ENCODE measurements around the gene GYG1. TPM values are rescaled to one million over a fixed set of nuclear protein-coding genes. Genes with fewer than 3 reads are reported as not detected.

Gene GYG1
- total RNA-seq, 2 experiments from 2014 or later: 44.5 to 46.5 TPM

- POLR2A ChIA-PET: interaction anchor here (1.0 to 2.5 kb wide), 7 partner anchors 10 to 120 kb away, joined by 3 to 38 read pairs (median 6); partner anchors contain the start of genes GYG1, HLTF and HPS3
- no peaks in the 10 kb centered on the region for H3K9me3 Mint-ChIP-seq
- peaks cover 68% of the 10 kb centered on the region for H3K36me3 Mint-ChIP-seq (ENCODE audit: low read depth)
- peaks cover 45% of the 10 kb centered on the region for H3K4me1 Mint-ChIP-seq
- H3K27ac Mint-ChIP-seq: peak overlapping the region; percentile 88
- H3K4me3 Mint-ChIP-seq: no peak overlapping the region
- DNase-seq: peak; percentile 76
- CTCF ChIA-PET: interaction anchor here (1.7 kb wide), 1 partner anchor 18 kb away, joined by 8 read pairs; the partner anchor contains the start of gene GYG1
- H3K27me3 Mint-ChIP-seq: no peaks in the 10 kb centered on the region
Measured at GRCh38 chr3:149009732-149010131, 18.4 kb downstream of the GYG1 start.

GRCh38 chr3:149010504-149010951, 19.2 kb downstream of the GYG1 start:
- Mint-ChIP-seq H3K36me3 (ENCODE audit: low read depth) (peaks cover 75% of the 10 kb centered on the region), H3K4me1 (peaks cover 49% of the 10 kb centered on the region), H3K4me3 (no peak overlapping the region), H3K9me3 (no peaks in the 10 kb centered on the region), H3K27me3 (no peaks in the 10 kb centered on the region), H3K27ac (peak overlapping the region; percentile 88)
- no peak for DNase-seq
- CTCF ChIA-PET: no interaction called here
- POLR2A ChIA-PET: interaction anchor here (1.4 to 2.5 kb wide), 3 partner anchors 11 to 76 kb away, joined by 5 to 38 read pairs (median 20); partner anchors contain the start of gene GYG1

- H3K4me1 Mint-ChIP-seq: peaks cover 52% of the 10 kb centered on the region
- no peak for DNase-seq
- H3K9me3 Mint-ChIP-seq: no peaks in the 10 kb centered on the region
- H3K27ac Mint-ChIP-seq: peak overlapping the region; percentile 88
- H3K4me3 Mint-ChIP-seq: no peak overlapping the region
- no peaks in the 10 kb centered on the region for H3K27me3 Mint-ChIP-seq
- H3K36me3 Mint-ChIP-seq (ENCODE audit: low read depth): peaks cover 75% of the 10 kb centered on the region
- ChIA-PET CTCF (no interaction called here), POLR2A (interaction anchor here (2.5 kb wide), 1 partner anchor 19 kb away, joined by 38 read pairs; the partner anchor contains the start of gene GYG1)
Measured at GRCh38 chr3:149010966-149011365, 19.6 kb downstream of the GYG1 start.

- H3K36me3 Mint-ChIP-seq (ENCODE audit: low read depth): peaks cover 76% of the 10 kb centered on the region
- H3K4me1 Mint-ChIP-seq: peaks cover 56% of the 10 kb centered on the region
- ChIA-PET POLR2A (no interaction called here), CTCF (no interaction called here)
- DNase-seq: no peak
- H3K27me3 Mint-ChIP-seq: no peaks in the 10 kb centered on the region
- no peak overlapping the region for H3K27ac Mint-ChIP-seq
- H3K9me3 Mint-ChIP-seq: no peaks in the 10 kb centered on the region
- H3K4me3 Mint-ChIP-seq: no peak overlapping the region
Measured at GRCh38 chr3:149011676-149012075, 20.3 kb downstream of the GYG1 start.

GRCh38 chr3:149013726-149014125, 22.4 kb downstream of the GYG1 start:
- Mint-ChIP-seq H3K27ac (no peak overlapping the region), H3K9me3 (no peaks in the 10 kb centered on the region), H3K27me3 (no peaks in the 10 kb centered on the region), H3K4me1 (peaks cover 53% of the 10 kb centered on the region), H3K4me3 (no peak overlapping the region), H3K36me3 (ENCODE audit: low read depth) (peaks cover 62% of the 10 kb centered on the region)
- CTCF ChIA-PET: no interaction called here
- DNase-seq: no peak
- POLR2A ChIA-PET: no interaction called here

- Mint-ChIP-seq H3K9me3 (no peaks in the 10 kb centered on the region), H3K27me3 (no peaks in the 10 kb centered on the region), H3K27ac (no peak overlapping the region), H3K4me1 (peaks cover 39% of the 10 kb centered on the region), H3K36me3 (ENCODE audit: low read depth) (peaks cover 57% of the 10 kb centered on the region), H3K4me3 (no peak overlapping the region)
- DNase-seq: no peak
- ChIA-PET POLR2A (interaction anchor here (2.3 kb wide), 1 partner anchor 24 kb away, joined by 9 read pairs; the partner anchor contains the start of gene GYG1), CTCF (no interaction called here)
Measured at GRCh38 chr3:149015393-149015792, 24.1 kb downstream of the GYG1 start.

- Mint-ChIP-seq H3K36me3 (ENCODE audit: low read depth) (peaks cover 55% of the 10 kb centered on the region), H3K9me3 (no peaks in the 10 kb centered on the region), H3K4me3 (no peak overlapping the region), H3K27me3 (no peaks in the 10 kb centered on the region), H3K27ac (peak overlapping the region; percentile 23), H3K4me1 (peaks cover 35% of the 10 kb centered on the region)
- ChIA-PET POLR2A (interaction anchor here (1.0 to 2.3 kb wide), 2 partner anchors 18 to 24 kb away, joined by 3 to 9 read pairs; partner anchors contain the start of gene GYG1), CTCF (no interaction called here)
- DNase-seq: no peak
Measured at GRCh38 chr3:149016242-149016641, 24.9 kb downstream of the GYG1 start.

GRCh38 chr3:149016669-149017541, 25.6 kb downstream of the GYG1 start:
- CTCF ChIA-PET: no interaction called here
- Mint-ChIP-seq H3K27ac (peak overlapping the region; percentile 21), H3K27me3 (no peaks in the 10 kb centered on the region), H3K36me3 (ENCODE audit: low read depth) (peaks cover 51% of the 10 kb centered on the region), H3K4me1 (peaks cover 33% of the 10 kb centered on the region), H3K9me3 (no peaks in the 10 kb centered on the region), H3K4me3 (no peak overlapping the region)
- POLR2A ChIA-PET: interaction anchor here (1.0 to 2.3 kb wide), 2 partner anchors 18 to 25 kb away, joined by 3 to 9 read pairs; partner anchors contain the start of gene GYG1
- no peak for DNase-seq

- ChIA-PET CTCF (no interaction called here), POLR2A (no interaction called here)
Measured at GRCh38 chr3:149018247-149018646, 26.9 kb downstream of the GYG1 start.

GRCh38 chr3:149019580-149019979, 28.2 kb downstream of the GYG1 start:
- Mint-ChIP-seq H3K27me3 (no peaks in the 10 kb centered on the region), H3K9me3 (no peaks in the 10 kb centered on the region), H3K27ac (no peak overlapping the region), H3K4me3 (no peak overlapping the region), H3K4me1 (peaks cover 31% of the 10 kb centered on the region), H3K36me3 (ENCODE audit: low read depth) (peaks cover 58% of the 10 kb centered on the region)
- no peak for DNase-seq
- ChIA-PET CTCF (no interaction called here), POLR2A (no interaction called here)

More at GRCh38 chr3:149018247-149018646, 26.9 kb downstream of the GYG1 start:
- no peak overlapping the region for H3K27ac Mint-ChIP-seq
- no peak overlapping the region for H3K4me3 Mint-ChIP-seq
- peaks cover 56% of the 10 kb centered on the region for H3K36me3 Mint-ChIP-seq (ENCODE audit: low read depth)
- H3K27me3 Mint-ChIP-seq: no peaks in the 10 kb centered on the region
- DNase-seq: no peak
- no peaks in the 10 kb centered on the region for H3K9me3 Mint-ChIP-seq
- H3K4me1 Mint-ChIP-seq: peaks cover 31% of the 10 kb centered on the region

- Mint-ChIP-seq H3K4me1 (peaks cover 27% of the 10 kb centered on the region), H3K27ac (no peak overlapping the region), H3K4me3 (no peak overlapping the region), H3K9me3 (peaks cover 3% of the 10 kb centered on the region), H3K27me3 (no peaks in the 10 kb centered on the region), H3K36me3 (ENCODE audit: low read depth) (peaks cover 60% of the 10 kb centered on the region)
- DNase-seq: no peak
- CTCF ChIA-PET: no interaction called here
- POLR2A ChIA-PET: no interaction called here
Measured at GRCh38 chr3:149020196-149020838, 29.0 kb downstream of the GYG1 start.

GRCh38 chr3:149020839-149021252, 29.5 kb downstream of the GYG1 start:
- DNase-seq: no peak

GRCh38 chr3:149021830-149022229, 30.5 kb downstream of the GYG1 start:
- H3K27ac Mint-ChIP-seq: no peak overlapping the region
- H3K4me3 Mint-ChIP-seq: no peak overlapping the region
- H3K4me1 Mint-ChIP-seq: peaks cover 18% of the 10 kb centered on the region
- DNase-seq: no peak
- H3K9me3 Mint-ChIP-seq: peaks cover 3% of the 10 kb centered on the region
- H3K36me3 Mint-ChIP-seq (ENCODE audit: low read depth): peaks cover 63% of the 10 kb centered on the region
- ChIA-PET POLR2A (interaction anchor here (1.3 kb wide), 1 partner anchor 30 kb away, joined by 5 read pairs; no protein-coding TSS in a partner anchor), CTCF (interaction anchor here (1.3 kb wide), 1 partner anchor 19 kb away, joined by 3 read pairs; no protein-coding TSS in a partner anchor)
- H3K27me3 Mint-ChIP-seq: no peaks in the 10 kb centered on the region

More at GRCh38 chr3:149020839-149021252, 29.5 kb downstream of the GYG1 start:
- POLR2A ChIA-PET: no interaction called here
- Mint-ChIP-seq H3K4me1 (peaks cover 23% of the 10 kb centered on the region), H3K27ac (no peak overlapping the region), H3K27me3 (no peaks in the 10 kb centered on the region), H3K4me3 (no peak overlapping the region), H3K36me3 (ENCODE audit: low read depth) (peaks cover 60% of the 10 kb centered on the region), H3K9me3 (peaks cover 3% of the 10 kb centered on the region)
- CTCF ChIA-PET: no interaction called here

Measured in activated CD4-positive, alpha-beta memory T cell treated with anti-CD3 and anti-CD28 coated beads, Interleukin-2, amount 10 ng/mL, durations not matched to agents 7 days and 5 days (primary cell).